Lower leg skin (tissue), 3 donors: ENCODE results near the gene MYH15.

ENCODE experiments used
- POLR2A ChIP-seq, 2 donors: fragments of 450-650 bp; IDR thresholded peaks; one replicate each; pipeline ENCODE4 v1.6.1; 2016 to 2017; ENCODE audit warnings: antibody characterized with exemption in 2 of 2, mild to moderate bottlenecking in 1 of 2, moderate library complexity in 1 of 2
- TF ChIP-seq, protein P1 (sequence below), 3 donors: fragments of 450-650 bp; IDR thresholded peaks; one replicate each; pipeline ENCODE4 v1.5.1; 2016; ENCODE audit warnings: antibody characterized with exemption in 3 of 3, mild to moderate bottlenecking in 3 of 3, moderate library complexity in 2 of 3

DNA sequence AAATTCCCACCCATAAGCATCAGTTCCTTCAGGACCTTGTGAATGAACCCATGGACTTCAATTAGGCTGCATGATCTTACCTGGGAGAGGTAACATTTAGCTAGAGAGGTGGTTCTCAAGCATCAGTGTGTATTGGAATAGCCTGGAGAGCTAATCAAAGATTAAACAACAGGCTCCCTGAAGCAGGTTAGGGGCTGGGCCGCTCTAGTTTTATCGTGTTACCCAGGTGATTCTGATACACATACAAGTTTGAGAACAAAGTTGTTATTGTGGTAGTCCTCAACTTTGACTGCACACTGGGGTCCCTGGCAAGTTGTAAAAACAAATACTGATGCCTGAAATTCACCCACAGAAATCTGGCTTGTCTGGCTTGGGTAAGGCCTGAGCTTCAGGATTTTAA is 31.2 kb downstream of the MYH15 start:
- TF ChIP-seq POLR2A (IDR thresholded peaks at IDR 0.05): no peak
- TF ChIP-seq, protein P1, sequence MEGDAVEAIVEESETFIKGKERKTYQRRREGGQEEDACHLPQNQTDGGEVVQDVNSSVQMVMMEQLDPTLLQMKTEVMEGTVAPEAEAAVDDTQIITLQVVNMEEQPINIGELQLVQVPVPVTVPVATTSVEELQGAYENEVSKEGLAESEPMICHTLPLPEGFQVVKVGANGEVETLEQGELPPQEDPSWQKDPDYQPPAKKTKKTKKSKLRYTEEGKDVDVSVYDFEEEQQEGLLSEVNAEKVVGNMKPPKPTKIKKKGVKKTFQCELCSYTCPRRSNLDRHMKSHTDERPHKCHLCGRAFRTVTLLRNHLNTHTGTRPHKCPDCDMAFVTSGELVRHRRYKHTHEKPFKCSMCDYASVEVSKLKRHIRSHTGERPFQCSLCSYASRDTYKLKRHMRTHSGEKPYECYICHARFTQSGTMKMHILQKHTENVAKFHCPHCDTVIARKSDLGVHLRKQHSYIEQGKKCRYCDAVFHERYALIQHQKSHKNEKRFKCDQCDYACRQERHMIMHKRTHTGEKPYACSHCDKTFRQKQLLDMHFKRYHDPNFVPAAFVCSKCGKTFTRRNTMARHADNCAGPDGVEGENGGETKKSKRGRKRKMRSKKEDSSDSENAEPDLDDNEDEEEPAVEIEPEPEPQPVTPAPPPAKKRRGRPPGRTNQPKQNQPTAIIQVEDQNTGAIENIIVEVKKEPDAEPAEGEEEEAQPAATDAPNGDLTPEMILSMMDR (IDR thresholded peaks at IDR 0.05): no peak
